Gastrocnemius medialis (tissue), 4 donors: ENCODE measurements around the gene TJP3. TPM values are rescaled to one million over a fixed set of nuclear protein-coding genes. Genes with fewer than 3 reads are reported as not detected.

Experiments
- ATAC-seq, 2 donors: fragments of 150-250 bp; one replicate each; pipeline ENCODE4 v1.9.1; 2016
- DNase-seq, 2 donors: peaks; one replicate each; pipeline ENCODE4 v3.0.0-alpha.2; 2019
- H3K27ac ChIP-seq, 4 donors: fragments of 200-600 bp; sonication (generic); 1 replicate in 1 of 4; 2 replicates in 3 of 4; pipeline ENCODE4 v1.5.1; 2016 to 2018; ENCODE audit warnings: mild to moderate bottlenecking in 2 of 4, moderate library complexity in 1 of 4
- H3K27me3 ChIP-seq, 3 donors: fragments of 200-600 bp; sonication (generic) in 2 of 3; 1 replicate in 1 of 3; 2 replicates in 2 of 3; pipeline versions ENCODE4 v1.5.1 to v1.6.0; 2016 to 2019; ENCODE audit warnings: mild to moderate bottlenecking in 1 of 3, moderate library complexity in 1 of 3
- H3K36me3 ChIP-seq, 2 donors: fragments of 200-600 bp; sonication (generic) in 1 of 2; one replicate each; pipeline ENCODE4 v1.5.1; 2017 to 2018
- H3K4me1 ChIP-seq, 2 donors: fragments of 200-600 bp; sonication (generic) in 1 of 2; one replicate each; pipeline ENCODE4 v1.5.1; 2016 to 2017; ENCODE audit warnings: mild to moderate bottlenecking in 2 of 2
- H3K4me3 ChIP-seq, 4 donors: fragments of 200-600 bp; sonication (generic) in 3 of 4; 1 replicate in 1 of 4; 2 replicates in 3 of 4; pipeline ENCODE4 v1.5.1; 2016 to 2019; ENCODE audit warnings: mild to moderate bottlenecking in 2 of 4
- H3K9me3 ChIP-seq, 3 donors: fragments of 200-600 bp; sonication (generic) in 2 of 3; 1 replicate in 1 of 3; 2 replicates in 2 of 3; pipeline ENCODE4 v1.5.1; 2016 to 2019
- POLR2A ChIP-seq, 2 donors: fragments of 450-650 bp; IDR thresholded peaks; one replicate each; pipeline ENCODE4 v1.6.1; 2017; ENCODE audit warnings: antibody characterized with exemption in 2 of 2, mild to moderate bottlenecking in 2 of 2, moderate library complexity in 2 of 2
- in situ Hi-C, 4 donors: fragments of 200-750 bp; cut with MboI; loops; one replicate each; pipeline versions ENCODE4 v1.15.0 to v1.8.0; 2017; ENCODE audit warnings: low sequenced_read_pairs in 4 of 4
- intact Hi-C: fragments of 100-400 bp; cut with DNase I; formaldehyde crosslinking; loops from one replicate; pipeline ENCODE4 v1.15.1; 2023; ENCODE audit warnings: low total_unique reads
- total RNA-seq, 4 donors: library from RNA; depleted of rRNA; stranded (reverse); fragments of >200 nt; gene quantifications; one replicate each; pipeline versions ENCODE4 v1.1.0 to v1.2.3, GENCODE V29; 2016
- TF ChIP-seq, protein P1 (sequence below), 5 experiments: fragments of 450-650 bp in 3 of 5; fragments of 200-600 bp in 2 of 5; sonication (generic) in 2 of 5; IDR thresholded peaks in 4 of 5; conservative IDR thresholded peaks in 1 of 5; 1 replicate in 4 of 5; 2 replicates in 1 of 5; pipeline ENCODE4 v1.5.1; 2016 to 2019; ENCODE audit warnings: antibody characterized with exemption in 5 of 5, mild to moderate bottlenecking in 3 of 5, moderate library complexity in 3 of 5

The TJP3 gene
- total RNA-seq, 4 donors from 2014 or later = 0.67 to 3.7 (median 1.7) TPM

DNA sequence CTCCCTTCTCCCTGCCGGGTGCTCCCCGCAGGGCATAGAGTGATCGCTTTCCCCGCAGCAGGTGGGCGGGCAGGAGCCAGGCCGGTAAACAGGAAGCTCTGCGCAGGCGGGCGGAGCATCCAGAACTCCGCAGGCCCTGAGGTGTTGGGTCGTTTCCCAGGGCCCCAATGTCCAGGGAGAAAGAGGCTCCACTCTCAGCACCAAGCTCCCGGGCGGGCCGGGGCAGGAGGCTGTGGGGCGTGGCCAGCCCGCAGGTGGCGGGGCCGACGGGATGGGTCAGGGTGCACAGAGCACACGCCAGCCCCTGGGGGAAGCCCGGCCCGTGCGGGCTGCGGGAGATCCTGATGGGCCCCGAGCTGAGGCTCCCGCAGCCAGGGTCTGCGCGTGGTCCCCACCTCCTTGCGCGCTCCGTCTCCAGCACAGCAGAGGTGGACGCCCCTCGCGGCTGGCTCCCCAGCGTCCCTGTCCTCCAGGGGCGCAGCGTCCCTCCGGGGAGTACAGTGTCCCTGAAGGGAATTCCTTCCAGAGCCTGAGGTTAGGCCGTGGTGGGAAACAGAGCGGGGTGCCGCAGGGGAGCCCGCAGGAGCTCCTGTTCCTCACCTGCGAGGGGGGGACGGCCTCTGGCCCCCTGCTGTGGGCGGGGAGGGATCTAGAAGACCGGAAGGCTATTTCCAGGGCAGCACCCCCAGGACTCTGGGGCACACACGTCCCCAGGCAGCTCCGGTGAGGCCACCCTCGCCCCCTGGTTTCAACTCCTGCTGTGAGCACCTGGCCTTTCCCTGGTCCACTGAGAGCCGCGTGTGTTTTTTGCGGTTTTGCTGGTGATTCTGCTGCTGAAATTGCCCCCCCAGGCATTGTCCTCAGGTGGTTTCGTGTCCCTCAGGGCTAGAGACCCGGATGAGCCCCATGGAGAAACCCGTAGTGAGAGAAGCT lies 20.1 kb upstream of the TJP3 start:
- no peaks in the 10 kb centered on the region for H3K27me3 ChIP-seq
- intact Hi-C loops = no loop called here
- no peaks in the 10 kb centered on the region for H3K9me3 ChIP-seq
- no peaks in the 10 kb centered on the region for H3K36me3 ChIP-seq
- in situ Hi-C loops = no loop called here
- ATAC-seq (no peak), DNase-seq (no peak)
- TF ChIP-seq POLR2A (IDR thresholded peaks at IDR 0.05) = no peak
- TF ChIP-seq, protein P1, sequence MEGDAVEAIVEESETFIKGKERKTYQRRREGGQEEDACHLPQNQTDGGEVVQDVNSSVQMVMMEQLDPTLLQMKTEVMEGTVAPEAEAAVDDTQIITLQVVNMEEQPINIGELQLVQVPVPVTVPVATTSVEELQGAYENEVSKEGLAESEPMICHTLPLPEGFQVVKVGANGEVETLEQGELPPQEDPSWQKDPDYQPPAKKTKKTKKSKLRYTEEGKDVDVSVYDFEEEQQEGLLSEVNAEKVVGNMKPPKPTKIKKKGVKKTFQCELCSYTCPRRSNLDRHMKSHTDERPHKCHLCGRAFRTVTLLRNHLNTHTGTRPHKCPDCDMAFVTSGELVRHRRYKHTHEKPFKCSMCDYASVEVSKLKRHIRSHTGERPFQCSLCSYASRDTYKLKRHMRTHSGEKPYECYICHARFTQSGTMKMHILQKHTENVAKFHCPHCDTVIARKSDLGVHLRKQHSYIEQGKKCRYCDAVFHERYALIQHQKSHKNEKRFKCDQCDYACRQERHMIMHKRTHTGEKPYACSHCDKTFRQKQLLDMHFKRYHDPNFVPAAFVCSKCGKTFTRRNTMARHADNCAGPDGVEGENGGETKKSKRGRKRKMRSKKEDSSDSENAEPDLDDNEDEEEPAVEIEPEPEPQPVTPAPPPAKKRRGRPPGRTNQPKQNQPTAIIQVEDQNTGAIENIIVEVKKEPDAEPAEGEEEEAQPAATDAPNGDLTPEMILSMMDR (IDR thresholded peaks at IDR 0.05 in 4 of 5, conservative IDR thresholded peaks at IDR 0.05 in 1 of 5) = no peak
- peaks cover 0 to 3% of the 10 kb centered on the region in 2 donors for H3K4me1 ChIP-seq
- peak overlapping the region in 1 of 4 donors; percentile 8 for H3K4me3 ChIP-seq
- peak overlapping the region; percentile 47 to 69 (median 61) for H3K27ac ChIP-seq

DNA sequence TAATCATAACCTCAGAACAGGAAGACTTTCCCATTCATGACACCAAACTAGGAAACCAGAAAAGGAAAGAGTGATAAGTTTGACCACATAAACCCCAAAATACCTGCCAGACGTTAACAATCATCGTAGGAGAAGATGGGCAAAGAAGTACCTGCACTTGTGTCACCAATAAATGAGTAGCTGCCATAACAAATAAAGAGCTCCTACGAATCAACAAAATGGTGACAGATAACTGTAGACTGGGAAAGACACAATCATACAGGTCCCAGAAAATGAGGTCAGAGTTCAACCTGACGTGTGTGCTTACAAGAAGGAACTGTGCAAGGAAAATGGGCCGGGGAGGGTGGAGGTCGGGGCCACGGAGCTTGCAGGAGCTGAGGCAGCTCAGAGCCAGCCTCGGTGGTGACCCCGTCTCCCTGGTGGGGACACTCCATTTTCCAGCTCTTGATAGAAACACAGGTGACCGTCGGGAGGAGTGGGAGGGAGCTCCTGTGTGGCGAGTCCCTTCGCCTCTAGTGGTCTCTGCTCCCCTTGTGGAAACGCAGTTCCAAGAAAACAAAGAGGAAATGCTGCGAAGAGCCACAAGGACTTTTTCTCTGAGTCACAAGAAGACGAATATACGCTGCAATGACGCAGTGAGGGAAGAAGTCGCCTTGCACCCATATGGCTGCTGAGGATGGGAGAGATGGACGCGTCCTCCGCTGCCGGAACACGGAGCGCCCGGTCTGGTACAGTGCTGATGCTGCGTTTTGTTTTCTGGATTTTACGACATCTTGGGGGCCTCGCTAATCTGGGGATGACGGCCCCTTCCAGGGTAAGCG lies 17.4 kb upstream of the TJP3 start:
- Histone ChIP-seq H3K27me3 (no peaks in the 10 kb centered on the region), H3K4me3 (no peak overlapping the region), H3K27ac (no peak overlapping the region), H3K9me3 (no peaks in the 10 kb centered on the region), H3K36me3 (no peaks in the 10 kb centered on the region), H3K4me1 (no peaks in the 10 kb centered on the region)
- DNase-seq (no peak), ATAC-seq (no peak)
- intact Hi-C loops = no loop called here
- no peak for TF ChIP-seq POLR2A (IDR thresholded peaks at IDR 0.05)
- in situ Hi-C loops = no loop called here

DNA sequence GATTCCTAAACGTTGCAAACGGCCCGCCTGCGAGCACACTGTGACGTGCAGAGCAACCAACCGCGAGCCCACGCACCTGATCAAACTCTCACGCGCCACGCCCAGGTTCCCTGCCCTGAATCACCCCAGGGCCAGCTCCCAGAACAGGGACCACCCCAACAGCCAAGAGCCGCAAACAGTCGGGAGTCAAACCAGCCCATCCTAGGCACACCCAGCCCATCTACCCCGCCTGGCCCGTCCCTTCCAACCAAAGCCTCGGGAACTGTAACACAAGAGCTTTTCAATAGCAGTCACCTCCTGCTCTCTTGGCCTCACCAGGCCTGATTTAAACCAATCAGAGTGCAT lies 16.8 kb upstream of the TJP3 start:
- Histone ChIP-seq H3K27me3 (no peaks in the 10 kb centered on the region), H3K4me3 (no peak overlapping the region), H3K36me3 (no peaks in the 10 kb centered on the region), H3K9me3 (no peaks in the 10 kb centered on the region), H3K4me1 (no peaks in the 10 kb centered on the region), H3K27ac (no peak overlapping the region)
- no peak for TF ChIP-seq POLR2A (IDR thresholded peaks at IDR 0.05)
- TF ChIP-seq, protein P1 (IDR thresholded peaks at IDR 0.05 in 4 of 5, conservative IDR thresholded peaks at IDR 0.05 in 1 of 5) = no peak
- no peak for DNase-seq
- intact Hi-C loops (no loop called here), in situ Hi-C loops (no loop called here)
- ATAC-seq = no peak

DNA sequence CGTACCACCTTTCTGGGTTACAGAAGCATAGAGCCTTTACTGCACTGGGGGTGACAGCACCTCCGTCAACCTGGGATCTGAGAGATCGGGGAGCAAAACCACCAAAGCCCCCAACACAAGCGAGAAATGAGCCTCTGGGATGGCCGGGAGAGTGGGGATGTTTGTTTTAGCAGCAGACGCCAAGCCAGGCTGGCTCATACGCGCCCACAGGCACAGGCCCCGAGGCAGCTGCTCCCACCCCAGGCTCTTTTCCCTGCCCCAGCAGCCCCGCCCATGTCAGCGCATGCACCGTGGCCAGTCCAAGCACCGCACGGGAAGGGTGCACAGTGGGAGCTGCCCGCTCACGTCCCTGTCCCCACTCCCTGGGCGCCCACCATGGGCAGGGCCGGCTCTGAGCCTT lies 16.5 kb upstream of the TJP3 start:
- H3K4me1 ChIP-seq = no peaks in the 10 kb centered on the region
- TF ChIP-seq POLR2A (IDR thresholded peaks at IDR 0.05) = no peak
- TF ChIP-seq, protein P1 (IDR thresholded peaks at IDR 0.05 in 4 of 5, conservative IDR thresholded peaks at IDR 0.05 in 1 of 5) = no peak
- no peak overlapping the region for H3K27ac ChIP-seq
- intact Hi-C loops = no loop called here
- H3K27me3 ChIP-seq = no peaks in the 10 kb centered on the region
- DNase-seq (no peak), ATAC-seq (no peak)
- no peaks in the 10 kb centered on the region for H3K36me3 ChIP-seq
- no peaks in the 10 kb centered on the region for H3K9me3 ChIP-seq
- H3K4me3 ChIP-seq = no peak overlapping the region
- in situ Hi-C loops = no loop called here
